Heart left ventricle (tissue), 13 donors: ENCODE measurements around the gene NCAPD3.

Source experiments
- POLR2A ChIP-seq, 2 donors: fragments of 450-650 bp; IDR thresholded peaks; one replicate each; pipeline ENCODE4 v1.6.1; 2017; ENCODE audit warnings: antibody characterized with exemption in 2 of 2, mild to moderate bottlenecking in 2 of 2, moderate library complexity in 2 of 2
- TF ChIP-seq, protein P1 (sequence below), 12 donors: fragments of 200-600 bp; sonication (generic) in 4 of 12; IDR thresholded peaks; one replicate each; pipeline versions ENCODE4 v1.5.0 to v1.8.0; 2018 to 2022; ENCODE audit warnings: antibody characterized with exemption in 12 of 12, mild to moderate bottlenecking in 5 of 12
- donor health status: ischemic (EF 13 %, LVEDD 7.1; RV severe dilation, severe dysfunction).
- donor health status: DM: no; HTN: yes; CAD: no.
- donor health status: DM: no; HTN: no; CAD: no.
- donor health status: ischemic (EF 25% LVEDD 6.9; RV normal size, moderate dysfunction).
- donor health status: ischemic (EF 25% LVEDD 5.7; RV mildly dilated, moderate dysfunction).
- donor health status: ischemic (EF 35%, LVEDD 5.7; RV mildly dilated, moderate dysfunction).
- donor health status: nonischemic (EF 11% LVEDD 7.7; RV severe dilation, severe dysfunction).
- donor health status: DM: yes; HTN: yes; CAD: no.
- donor health status: PGD.
- donor health status: ischemic (EF 29% LVEDD 5.4; RV normal size, mild dysfunction).
- donor health status: nonischemic (EF 23%, LVEDD 6.1; RV moderate dilation, normal function).

DNA sequence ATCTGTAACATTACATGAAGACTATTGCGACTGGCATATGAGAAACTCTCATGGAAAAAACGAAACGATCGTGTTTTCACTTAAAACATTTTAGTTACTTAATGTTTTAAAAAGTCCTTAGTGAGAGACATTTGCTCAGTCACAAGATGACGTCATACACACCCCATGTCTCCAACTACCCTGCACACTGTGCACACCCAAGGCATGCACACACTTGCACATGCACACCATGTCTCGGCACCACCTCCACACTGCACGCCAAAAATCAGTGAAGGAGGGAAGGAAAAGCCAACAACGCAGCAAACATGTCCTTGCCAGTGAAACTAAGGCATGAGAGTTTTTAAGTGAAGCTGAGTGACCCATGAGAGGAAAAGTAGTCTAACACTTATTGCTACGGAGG, 18.0 kb downstream of the NCAPD3 start:
- TF ChIP-seq, protein P1, sequence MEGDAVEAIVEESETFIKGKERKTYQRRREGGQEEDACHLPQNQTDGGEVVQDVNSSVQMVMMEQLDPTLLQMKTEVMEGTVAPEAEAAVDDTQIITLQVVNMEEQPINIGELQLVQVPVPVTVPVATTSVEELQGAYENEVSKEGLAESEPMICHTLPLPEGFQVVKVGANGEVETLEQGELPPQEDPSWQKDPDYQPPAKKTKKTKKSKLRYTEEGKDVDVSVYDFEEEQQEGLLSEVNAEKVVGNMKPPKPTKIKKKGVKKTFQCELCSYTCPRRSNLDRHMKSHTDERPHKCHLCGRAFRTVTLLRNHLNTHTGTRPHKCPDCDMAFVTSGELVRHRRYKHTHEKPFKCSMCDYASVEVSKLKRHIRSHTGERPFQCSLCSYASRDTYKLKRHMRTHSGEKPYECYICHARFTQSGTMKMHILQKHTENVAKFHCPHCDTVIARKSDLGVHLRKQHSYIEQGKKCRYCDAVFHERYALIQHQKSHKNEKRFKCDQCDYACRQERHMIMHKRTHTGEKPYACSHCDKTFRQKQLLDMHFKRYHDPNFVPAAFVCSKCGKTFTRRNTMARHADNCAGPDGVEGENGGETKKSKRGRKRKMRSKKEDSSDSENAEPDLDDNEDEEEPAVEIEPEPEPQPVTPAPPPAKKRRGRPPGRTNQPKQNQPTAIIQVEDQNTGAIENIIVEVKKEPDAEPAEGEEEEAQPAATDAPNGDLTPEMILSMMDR (IDR thresholded peaks at IDR 0.05): no peak
- no peak for TF ChIP-seq POLR2A (IDR thresholded peaks at IDR 0.05)
